NK-92 treated with Interleukin-12 subunit alpha and Interleukin-12 subunit beta, amount 100 ng/mL, for 24 hours (cell line): ENCODE data around the gene TRIM42.

Experiments used
- DNase-seq: peaks from one replicate; lab custom pipeline; 2025; lab: John Stamatoyannopoulos, UW

TRIM42 gene

DNA sequence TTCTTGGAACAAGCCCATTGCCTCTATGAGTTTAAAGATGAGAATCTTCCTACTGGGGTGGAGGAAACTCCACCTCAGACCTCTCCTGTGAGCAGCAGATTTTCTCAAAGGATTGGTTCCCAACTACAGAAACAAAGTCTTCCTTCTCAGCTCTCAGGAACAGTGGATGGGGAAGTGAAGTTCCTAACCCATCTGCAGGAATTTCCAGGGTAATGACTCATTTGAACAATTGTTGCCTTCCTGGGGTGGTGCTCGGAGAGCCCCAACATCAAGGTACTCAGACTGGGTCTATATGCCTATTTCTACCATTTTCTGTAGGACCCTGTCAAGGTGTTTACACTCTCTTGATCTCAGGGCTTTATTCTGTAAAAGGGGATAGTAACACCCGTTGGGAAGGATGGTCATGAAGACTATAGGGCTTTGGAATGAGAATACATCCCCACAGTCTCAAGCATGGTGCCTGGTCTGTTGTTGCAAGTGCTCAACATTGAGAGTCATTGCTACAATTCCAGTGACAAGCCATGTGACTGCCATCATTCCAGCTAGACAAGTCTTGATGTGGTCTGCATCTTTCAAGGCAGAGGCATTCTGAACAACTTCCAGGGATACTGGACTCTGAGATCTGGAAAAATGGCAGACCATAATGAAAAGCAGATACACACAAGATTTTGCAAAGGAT, 33.0 kb downstream of the TRIM42 start:
- DNase-seq: no peak

DNA sequence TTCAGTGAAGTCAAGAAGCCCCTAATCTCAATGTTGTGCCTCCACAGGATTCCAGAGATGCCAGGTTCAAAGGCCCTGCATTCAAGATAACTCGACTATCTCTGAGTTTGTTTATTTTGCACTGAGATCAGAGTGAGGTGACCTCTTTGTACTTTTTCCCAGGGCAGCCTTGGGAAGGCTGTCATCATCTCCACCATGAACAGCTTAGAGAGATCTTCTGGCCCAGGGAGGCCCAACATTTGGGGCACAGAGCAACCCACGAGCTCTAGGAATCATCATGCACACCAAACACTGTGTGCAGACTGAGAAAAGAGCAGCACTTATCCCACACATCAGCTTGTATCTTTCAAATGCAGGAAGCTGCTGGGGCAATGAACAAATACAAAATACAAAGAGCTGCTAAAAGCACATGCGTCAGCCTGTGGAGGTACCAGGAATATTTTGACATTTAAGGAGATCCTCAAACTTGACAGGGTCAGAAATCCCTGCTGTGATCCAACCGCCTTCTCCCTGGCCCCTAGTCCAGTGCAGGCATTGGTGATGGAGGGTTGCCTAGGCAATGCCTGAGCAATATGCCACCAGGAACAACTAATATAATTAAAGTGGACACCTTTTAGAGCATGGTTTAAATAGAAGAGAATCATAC, 33.6 kb downstream of the TRIM42 start:
- DNase-seq: no peak

DNA sequence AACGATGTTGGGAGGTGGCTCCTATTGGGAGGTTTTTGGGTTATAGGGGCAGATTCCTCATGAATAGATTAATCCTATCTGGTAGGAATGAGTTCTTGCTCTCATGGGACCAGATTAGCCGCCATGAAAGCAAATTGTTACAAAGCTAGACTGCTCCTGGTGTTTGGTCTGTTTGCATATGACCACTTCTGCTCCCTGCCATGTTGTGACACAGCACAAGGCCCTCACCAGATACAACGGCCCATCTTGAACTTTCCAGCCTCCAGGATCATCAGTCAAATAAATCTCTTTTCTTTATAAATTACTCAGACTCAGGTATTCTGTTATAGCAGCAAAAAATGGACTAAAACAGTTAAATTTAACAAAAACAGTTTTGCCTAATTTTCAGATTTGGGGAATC, 34.4 kb downstream of the TRIM42 start:
- DNase-seq: no peak

DNA sequence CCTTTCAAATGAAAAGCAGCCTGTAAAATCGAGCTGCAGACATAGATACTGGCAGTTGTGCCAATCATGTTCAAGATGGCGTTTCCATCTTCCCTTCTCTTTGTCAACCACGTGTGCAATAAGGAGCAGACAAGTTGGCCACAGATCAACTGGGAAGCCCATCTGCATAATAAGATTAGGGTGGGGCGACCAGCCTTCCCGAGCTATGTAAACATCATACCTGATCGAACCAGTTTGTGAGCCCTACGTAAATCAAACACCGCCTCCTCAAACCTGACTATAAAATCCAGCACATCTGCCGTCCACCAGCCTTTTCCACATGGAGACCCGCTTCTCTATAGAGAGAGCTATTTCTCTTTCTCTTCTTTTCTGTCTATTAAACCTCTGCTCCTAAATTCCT, 37.2 kb downstream of the TRIM42 start:
- DNase-seq: no peak

DNA sequence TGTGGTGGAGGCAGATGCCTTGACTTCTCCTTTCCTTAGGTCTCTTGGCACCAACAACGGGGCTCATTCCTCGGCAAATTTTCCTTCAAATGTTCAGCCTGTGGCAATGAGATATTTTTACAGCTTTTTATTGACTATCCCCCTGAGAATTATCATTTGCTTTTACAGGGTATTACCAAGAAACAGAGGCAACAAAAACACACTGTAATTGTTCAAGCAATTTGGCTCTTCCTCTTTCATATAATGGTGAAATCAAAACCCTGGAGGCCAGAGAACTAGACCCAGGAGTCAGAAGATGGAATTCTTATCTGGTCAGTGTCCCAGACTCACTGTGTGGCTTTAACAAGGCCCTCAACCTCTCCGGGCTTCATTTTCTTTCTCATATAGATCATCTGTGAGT, 40.1 kb downstream of the TRIM42 start:
- no peak for DNase-seq

GRCh38 chr3:140719841-140720614, 42.2 kb downstream of the TRIM42 start:
- no peak for DNase-seq

DNA sequence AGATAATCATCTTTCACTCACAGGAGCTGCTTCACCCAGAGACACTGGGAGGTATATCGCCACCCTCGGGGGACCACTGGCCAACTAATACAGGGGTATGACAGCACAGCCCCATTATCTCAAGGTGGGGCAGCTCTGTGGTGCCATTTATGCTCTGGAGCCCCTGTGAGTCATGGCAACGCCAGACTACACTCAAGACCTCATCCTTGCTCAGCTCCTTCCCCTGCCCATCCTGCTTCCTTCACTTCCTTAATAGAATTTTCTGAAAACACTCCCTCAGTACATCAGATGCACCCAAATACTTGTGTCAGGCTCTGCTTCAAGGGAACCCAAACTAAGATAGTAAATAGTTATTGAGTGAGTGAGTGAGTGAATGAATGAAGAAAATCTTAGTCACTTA, 45.7 kb downstream of the TRIM42 start:
- no peak for DNase-seq

DNA sequence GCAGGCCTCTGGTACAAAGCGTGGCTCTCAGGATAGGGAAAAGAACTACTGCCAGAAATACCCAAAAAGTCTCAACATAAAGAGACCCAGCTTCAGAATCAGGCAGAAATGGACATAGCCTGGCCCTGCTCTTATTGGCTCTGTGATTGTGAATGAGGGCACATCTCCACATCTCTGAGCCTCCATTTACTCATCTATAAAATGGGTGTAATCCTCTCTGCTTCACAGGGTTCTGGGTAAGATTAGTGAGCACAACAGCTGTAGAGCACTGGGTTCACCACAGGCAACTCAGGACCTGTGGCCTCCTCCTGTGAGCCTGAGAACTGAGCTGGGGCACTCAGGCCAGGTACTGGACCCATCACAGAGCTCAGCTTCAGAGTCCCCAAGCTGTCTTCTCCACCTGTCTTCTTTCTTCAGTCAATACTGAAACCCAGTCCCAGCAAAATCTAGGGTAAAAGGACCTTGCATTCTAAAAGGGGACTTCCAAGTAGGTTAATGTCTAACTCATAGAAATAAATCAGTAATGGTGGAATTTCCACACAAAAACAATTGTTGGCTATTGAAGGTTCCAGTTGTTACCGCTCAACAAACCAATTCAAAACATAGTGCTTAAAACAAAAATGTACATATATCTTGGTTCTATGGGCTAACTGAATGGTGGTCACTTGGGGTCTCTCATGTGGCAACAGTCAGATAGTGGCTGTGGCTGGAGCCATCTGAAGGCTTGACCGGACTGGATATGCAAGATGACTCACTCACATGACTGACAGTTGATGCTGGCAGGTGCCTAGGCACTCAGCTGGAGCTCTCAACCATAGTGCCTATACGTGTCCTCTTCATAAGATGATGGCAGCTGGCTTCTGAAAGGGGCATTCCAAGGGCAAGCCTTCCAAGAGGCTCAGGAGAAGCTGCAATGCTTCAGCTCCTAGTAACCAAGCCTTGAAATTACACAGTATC, 47.3 kb downstream of the TRIM42 start:
- no peak for DNase-seq

DNA sequence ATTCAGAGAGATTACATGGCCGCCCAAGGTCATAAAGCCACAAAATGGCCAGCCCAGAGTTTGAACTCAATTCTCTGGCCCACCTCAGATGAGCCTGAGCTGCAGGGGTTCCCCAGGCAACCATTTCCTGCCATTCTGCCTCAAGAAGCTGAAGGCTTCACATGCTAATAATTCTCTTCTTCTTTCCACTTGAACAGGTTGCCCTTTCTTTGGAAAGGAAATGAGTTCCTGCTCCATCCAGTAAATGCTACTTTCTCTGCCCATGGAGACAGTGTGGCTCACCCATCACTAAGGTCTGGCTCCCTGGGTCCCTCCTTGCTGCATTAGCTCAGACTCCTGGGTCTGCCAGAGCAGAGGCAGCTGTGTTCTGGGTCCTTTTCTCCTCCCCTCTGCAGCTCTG, 48.2 kb downstream of the TRIM42 start:
- no peak for DNase-seq

DNA sequence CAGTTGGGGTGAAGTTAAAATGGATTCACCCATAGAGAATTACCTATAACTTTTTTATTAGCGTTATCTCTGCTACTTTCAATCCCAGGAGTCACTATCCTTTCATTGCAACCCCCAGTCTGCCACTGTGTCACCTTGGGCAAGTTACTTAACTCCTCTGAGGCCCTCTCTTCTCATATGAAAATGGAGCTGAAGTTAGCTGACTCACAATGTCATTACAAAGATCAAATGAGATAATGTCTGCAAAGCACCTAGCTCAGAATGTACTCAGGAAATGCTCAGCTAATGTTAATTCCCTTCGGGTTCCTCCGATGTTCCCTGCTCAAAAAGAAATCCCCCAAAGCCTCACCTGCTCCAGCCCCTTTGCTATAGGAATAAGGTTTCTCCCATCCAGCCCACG, 50.0 kb downstream of the TRIM42 start:
- no peak for DNase-seq

GRCh38 chr3:140731440-140732119, 53.7 kb downstream of the TRIM42 start:
- no peak for DNase-seq

GRCh38 chr3:140733623-140734022, 55.8 kb downstream of the TRIM42 start:
- no peak for DNase-seq

DNA sequence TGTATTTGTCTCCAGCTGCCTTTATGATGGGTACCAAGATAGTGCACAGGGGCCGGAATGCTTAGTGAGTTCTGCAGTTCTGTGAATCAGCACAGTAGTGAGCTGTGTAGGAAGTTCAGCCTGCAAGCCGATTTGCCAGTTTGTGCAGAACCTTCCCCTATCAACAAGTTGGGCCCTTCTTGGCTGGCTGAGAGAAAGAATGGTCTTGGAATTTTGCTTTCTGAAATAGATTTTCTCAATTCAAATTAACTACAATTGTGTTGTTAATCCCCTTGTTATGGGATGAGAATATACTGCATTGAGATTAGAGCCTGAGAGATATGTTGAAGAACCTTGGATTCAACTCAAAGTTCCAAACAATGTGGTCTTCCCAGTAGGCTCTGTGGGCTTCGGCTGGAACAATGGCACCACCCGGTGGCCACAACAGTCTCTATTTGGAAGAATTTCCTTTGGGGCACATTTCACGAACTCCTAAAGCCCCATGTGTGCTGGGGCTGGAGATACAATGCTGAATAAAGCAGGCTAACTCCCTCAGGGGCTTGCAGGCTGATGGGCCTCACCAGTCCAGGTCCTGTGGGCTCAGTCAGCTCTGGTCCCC, 59.1 kb downstream of the TRIM42 start:
- no peak for DNase-seq

- no peak for DNase-seq
Measured at GRCh38 chr3:140742116-140742515, 64.3 kb downstream of the TRIM42 start.

DNA sequence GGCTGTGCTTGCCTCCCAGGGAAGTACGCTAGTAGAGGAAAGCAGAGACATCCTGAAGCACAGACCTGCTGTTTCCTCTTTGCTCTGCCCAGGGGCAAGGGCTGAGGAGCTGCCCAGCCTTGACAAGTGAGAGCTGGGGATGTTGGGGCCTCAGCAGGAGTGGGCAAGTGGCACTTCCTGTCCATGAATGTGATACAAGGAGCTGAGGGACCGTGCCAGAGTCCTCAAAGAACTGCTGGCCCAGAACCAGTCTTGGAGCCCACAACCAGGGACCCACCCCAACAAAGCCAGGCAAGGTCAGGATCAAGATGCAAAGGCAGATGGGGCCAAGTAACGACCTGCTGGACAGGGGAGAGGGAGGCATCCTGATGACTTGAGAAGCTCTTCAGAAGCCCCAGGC, 70.3 kb downstream of the TRIM42 start:
- no peak for DNase-seq

- no peak for DNase-seq
Measured at GRCh38 chr3:140748903-140749302, 71.0 kb downstream of the TRIM42 start.
